HTR-8/SVneo (cell line): ENCODE data around the gene MLF1.
A peak's percentile ranks its signal among the peaks of the same experiment; 100 is the strongest.

ENCODE experiments used
- DNase-seq: peaks from one replicate; pipeline ENCODE4 v3.0.0; 2011; ENCODE audit warnings: low spot score, mixed read lengths; ENCODE audit not compliant: insufficient read length
- FAIRE-seq: peaks from 2 replicates; lab custom pipeline; 2011; peaks lifted over from hg19 to GRCh38; lab: Jason Lieb, UNC

MLF1 gene

DNA sequence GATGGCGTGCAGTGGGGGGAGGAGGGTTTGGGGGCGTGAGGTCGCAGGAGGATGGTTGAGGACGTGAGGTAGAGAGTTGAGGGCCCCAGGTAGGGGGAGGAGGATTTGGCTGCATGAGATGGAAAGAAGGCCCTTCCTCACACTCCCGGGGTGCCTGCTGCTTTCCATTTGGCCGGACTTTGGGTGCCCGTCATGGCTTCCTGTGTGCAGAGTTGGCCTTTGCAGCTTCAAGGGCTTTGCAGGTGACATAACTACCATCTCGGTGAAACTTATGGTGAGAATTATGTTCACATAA, 1.7 kb downstream of the MLF1 start:
- FAIRE-seq (no peak), DNase-seq (no peak)

DNA sequence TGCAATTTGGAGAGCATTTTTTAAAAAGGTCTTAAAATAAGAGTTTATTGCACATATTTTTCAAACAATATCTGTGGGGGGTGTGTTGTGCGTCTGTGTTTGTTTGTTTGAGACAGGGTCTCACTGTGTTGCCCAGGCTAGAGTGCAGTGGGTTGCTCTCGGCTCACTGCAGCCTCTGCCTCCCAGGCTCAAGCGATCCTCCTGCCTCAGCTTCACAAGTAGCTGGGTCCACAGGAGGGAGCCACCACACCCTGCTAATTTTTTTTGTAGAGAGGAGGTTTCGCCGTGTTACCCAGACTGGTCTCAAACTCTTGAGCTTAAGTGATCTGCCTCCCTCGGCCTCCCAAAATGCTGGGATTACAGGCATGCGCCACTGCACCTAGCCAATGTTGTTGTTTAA, 2.7 kb downstream of the MLF1 start:
- no peak for DNase-seq
- FAIRE-seq, result no peak

- DNase-seq (no peak), FAIRE-seq (no peak)
Observed at GRCh38 chr3:158574646-158575045, 3.7 kb downstream of the MLF1 start.

- DNase-seq (no peak), FAIRE-seq (no peak)
Observed at GRCh38 chr3:158590223-158590622, 19.2 kb downstream of the MLF1 start.

DNA sequence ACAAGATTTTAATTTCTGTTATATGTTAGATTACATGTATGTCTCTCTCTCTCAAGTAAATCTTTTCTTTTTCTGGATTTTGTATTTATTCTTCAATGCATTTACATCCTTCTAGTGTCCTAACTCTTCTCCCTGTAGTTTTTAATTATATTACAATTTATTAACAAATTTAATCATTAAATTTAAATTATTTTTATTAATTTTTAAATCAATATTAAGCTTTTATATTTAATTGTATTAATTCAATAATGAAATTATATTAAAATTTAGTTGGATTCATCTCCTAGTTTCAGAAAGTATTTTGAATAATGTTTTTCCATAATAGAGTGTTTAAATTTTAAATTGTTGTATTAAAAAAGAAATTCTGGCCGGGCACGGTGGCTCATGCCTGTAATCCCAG, 29.8 kb downstream of the MLF1 start:
- DNase-seq (no peak), FAIRE-seq (no peak)

GRCh38 chr3:158602227-158602626, 31.2 kb downstream of the MLF1 start:
- no peak for FAIRE-seq
- DNase-seq, result no peak

DNA sequence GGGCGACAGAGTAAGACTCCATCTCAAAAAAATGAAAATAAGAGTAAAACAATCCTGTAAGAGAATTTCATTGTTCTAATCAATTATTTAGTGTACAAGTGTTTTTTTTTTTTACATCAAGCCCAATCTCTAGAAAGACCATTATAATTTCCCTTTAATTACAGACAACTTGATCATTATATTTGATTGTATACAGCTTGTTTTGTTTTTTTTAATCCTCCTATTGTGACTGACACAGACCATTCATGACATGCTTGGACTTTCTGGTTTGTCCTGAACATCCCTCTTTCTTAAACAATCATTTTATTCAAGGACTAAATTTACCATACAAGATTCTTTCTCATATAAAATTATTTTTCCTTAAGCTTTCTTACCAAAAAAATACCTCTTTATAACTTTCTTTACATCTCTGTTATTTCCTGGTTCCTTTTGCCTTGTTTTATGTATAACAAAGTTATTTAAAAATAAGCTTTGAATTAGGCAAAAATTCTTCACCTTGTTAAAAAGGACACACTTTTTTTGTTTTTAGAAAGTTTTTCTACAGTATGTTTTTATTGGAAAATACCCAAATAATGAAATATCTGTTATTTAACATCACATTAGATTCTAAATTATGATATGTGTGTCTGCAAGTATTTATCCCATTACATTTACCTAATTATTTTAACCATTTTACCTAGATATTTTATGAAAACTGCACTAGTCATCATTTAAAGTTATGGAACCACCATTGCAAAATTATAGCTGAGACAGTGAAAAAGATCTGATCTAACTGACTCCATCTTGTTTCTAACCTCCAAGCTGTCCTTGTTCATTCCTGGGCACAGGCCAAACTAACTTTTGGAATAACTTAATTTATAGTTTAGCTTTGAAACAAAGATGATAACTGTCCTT, 47.2 kb downstream of the MLF1 start:
- no peak for FAIRE-seq

DNA sequence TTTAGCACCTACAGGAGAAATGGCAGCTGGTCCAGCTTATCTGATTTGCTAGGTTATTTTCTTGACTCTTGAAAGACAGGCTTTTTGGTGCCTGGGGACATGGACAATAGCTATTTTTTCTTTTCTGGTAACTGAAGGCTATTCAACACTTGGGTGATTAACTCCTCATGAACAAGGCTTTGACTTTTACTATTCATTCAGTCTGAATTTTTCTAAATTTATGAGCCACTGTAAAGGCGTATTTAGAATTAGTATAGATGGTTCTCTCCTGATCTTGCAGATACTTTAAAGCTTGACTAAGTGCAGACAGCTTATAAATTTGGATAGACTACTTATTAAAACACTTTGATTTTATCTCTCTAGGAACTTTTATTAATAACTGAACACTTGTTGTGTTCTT, 54.9 kb downstream of the MLF1 start:
- no peak for DNase-seq

More for the DNA sequence above, 47.2 kb downstream of the MLF1 start:
- DNase-seq, result no peak

GRCh38 chr3:158631981-158632380, 61.0 kb downstream of the MLF1 start:
- DNase-seq, result no peak
- no peak for FAIRE-seq

More for the DNA sequence above, 54.9 kb downstream of the MLF1 start:
- no peak for FAIRE-seq

- FAIRE-seq (no peak), DNase-seq (no peak)
Observed at GRCh38 chr3:158640646-158641045, 69.7 kb downstream of the MLF1 start.

DNA sequence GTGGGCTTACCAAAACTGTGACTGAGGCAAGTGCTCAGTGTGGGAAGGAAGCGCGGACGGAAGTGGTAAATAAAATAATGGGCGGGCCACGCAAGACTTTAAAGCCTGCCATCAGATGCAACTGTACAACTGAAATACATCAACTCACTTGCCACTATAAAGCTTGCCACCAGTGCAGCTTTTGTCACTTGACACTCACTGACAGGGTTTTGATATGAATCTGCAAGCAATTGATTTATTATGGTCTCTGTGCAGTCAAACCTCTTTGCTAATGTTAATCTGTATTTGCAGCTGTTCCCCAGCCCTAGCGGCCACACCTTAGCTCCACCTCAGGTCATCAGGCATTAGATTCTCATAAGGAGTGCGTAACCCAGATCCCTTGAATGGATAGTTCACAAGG, 71.0 kb downstream of the MLF1 start:
- DNase-seq (no peak), FAIRE-seq (no peak)

DNA sequence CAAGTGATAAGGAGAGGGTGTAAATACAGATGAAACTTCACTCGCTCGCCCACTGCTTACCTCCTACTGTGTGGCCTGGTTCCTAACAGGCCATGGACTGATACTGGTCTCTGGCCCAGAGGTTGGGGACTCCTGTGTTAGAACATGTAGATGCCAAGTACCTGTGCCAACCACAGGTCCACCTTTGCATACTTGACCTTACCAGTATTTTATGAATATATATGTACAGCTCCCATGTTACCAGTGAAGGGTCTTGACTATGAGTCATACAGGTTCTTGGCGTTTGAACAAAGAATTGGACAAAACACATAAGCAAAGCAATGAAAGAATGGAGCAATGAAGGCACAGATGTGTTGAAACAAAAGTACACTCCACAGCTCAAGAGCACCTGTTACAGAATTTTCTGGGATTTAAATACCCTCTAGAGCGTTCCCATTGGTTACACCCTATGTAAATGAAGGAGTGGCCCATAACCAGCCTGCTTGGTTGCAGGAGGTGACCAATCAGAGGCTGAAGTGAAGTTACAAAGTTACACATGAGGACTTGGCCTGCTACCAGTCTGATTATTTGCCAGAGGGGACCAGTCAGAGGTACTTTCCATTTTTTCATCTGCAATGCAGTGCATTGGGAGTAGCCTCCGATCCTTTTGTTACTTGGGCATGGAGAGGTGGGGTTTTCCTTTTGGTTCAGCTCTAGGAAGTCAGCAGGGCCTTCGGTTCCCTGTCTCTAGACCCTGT, 71.6 kb downstream of the MLF1 start:
- FAIRE-seq (no peak), DNase-seq (no peak)

DNA sequence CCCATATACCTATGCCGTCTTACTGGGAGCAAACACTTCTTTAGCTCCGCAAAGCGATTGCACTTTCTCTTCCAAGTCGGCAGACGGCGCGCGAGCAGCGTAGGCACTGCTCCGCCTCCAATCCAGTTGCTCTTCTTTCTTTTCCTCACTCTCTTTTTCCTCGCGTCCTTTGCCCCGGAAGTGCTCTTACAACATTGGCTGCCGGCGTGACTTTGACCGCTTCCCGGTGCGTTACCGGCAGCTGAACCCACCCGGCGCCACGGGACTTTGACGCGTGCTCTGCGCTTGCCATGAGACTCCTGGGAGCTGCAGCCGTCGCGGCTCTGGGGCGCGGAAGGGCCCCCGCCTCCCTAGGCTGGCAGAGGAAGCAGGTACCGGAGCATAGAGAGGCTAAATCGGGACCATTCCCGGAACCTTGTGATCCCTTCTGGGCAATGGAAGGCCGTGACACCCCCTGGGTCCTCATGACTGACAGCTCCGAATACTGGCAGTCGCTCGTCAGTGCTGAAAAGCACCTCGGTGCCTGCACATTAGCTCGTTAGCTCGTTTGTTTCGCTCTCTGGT, 73.4 kb downstream of the MLF1 start, which contains the start of gene GFM1:
GFM1 (plus strand) TSS at position 183 of the 564 bp plus-strand sequence; CDS start at position 291, 108 bp downstream.
- DNase-seq (peak; percentile 88), FAIRE-seq (peak; percentile 87)

GRCh38 chr3:158649791-158650190, 78.8 kb downstream of the MLF1 start:
- DNase-seq (no peak), FAIRE-seq (no peak)

DNA sequence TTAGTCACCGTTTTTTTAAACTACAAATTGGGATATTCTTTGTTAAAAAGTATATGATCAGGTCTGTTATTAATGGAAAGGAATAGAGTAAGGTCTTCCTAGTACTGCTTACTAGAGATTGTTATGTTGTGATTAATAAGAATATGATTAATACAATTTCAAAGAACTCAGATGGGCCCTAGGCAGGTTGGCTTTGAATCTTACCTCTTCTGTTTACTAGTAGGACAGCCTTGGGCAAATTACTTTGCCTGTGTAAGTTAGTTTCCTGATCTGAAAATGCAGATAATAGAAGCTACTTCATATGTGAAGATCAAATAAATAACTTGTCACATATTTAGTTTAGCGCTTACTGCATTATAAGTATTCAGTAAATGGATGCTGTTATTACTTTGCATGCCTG, 80.2 kb downstream of the MLF1 start:
- no peak for FAIRE-seq
- no peak for DNase-seq

DNA sequence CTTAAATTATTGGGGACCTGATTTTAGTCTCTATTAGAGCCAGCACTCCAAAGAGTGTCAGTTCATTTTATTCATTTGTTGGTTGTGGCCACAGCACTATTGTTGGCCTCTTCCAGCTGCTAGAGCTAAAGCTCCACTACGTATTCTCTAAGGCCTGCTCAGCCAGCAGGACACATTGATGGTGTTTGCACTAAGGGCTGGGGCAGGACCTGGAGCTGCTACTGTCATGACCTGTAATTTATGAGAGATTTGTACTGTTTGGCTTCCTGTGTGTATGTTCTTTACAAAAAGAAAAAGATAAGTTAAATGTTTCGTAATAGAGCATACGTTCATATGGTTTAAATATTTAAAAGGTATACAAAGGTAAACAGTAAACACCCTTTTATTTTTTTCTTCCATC, 81.5 kb downstream of the MLF1 start:
- DNase-seq (no peak), FAIRE-seq (no peak)
